Esophagus muscularis mucosa (tissue), 4 donors: ENCODE data around the gene SLCO3A1. TPM values are rescaled to one million over a fixed set of nuclear protein-coding genes. Genes with fewer than 3 reads are reported as not detected.

Experiments
- DNase-seq: peaks from one replicate; pipeline ENCODE4 v3.0.0-alpha.2; 2017; ENCODE audit errors: extremely low spot score
- H3K27ac ChIP-seq, 4 donors: fragments of 200-600 bp; sonication (generic); replicated peaks in 1 of 4; 1 replicate in 3 of 4; 2 replicates in 1 of 4; pipeline ENCODE4 v1.5.1; 2016 to 2019; ENCODE audit warnings: mild to moderate bottlenecking in 1 of 4
- H3K27me3 ChIP-seq, 4 donors: fragments of 200-600 bp; sonication (generic); one replicate each; pipeline versions ENCODE4 v1.5.1 to v1.6.0; 2016 to 2019
- H3K36me3 ChIP-seq, 4 donors: fragments of 200-600 bp; sonication (generic); one replicate each; pipeline ENCODE4 v1.5.1; 2016 to 2019
- H3K4me1 ChIP-seq, 4 donors: fragments of 200-600 bp; sonication (generic); one replicate each; pipeline ENCODE4 v1.5.1; 2016 to 2019
- H3K4me3 ChIP-seq, 4 donors: fragments of 200-600 bp; sonication (generic); 1 replicate in 2 of 4; 2 replicates in 2 of 4; pipeline ENCODE4 v1.5.1; 2016 to 2019; ENCODE audit warnings: mild to moderate bottlenecking in 4 of 4, moderate library complexity in 1 of 4
- H3K9me3 ChIP-seq, 4 donors: fragments of 200-600 bp; sonication (generic); 1 replicate in 3 of 4; 2 replicates in 1 of 4; pipeline ENCODE4 v1.5.1; 2016 to 2019
- CTCF ChIP-seq, 3 experiments: fragments of 200-600 bp in 2 of 3; fragments of 450-650 bp in 1 of 3; sonication (generic) in 2 of 3; IDR thresholded peaks; one replicate each; pipeline ENCODE4 v1.5.1; 2017 to 2019; ENCODE audit warnings: antibody characterized with exemption in 3 of 3, mild to moderate bottlenecking in 2 of 3, moderate library complexity in 1 of 3
- EP300 ChIP-seq: sonication (generic); formaldehyde crosslinking; IDR thresholded peaks from one replicate; pipeline ENCODE4 v1.6.1; 2017; ENCODE audit warnings: antibody characterized with exemption
- POLR2A ChIP-seq: fragments of 450-650 bp; IDR thresholded peaks from one replicate; pipeline ENCODE4 v1.6.1; 2017; ENCODE audit warnings: antibody characterized with exemption, moderate library complexity, mild to moderate bottlenecking, low read depth
- POLR2AphosphoS5 ChIP-seq, 2 donors: sonication (generic); formaldehyde crosslinking; IDR thresholded peaks; one replicate each; pipeline ENCODE4 v1.6.1; 2017; ENCODE audit warnings: antibody characterized with exemption in 2 of 2
- WGBS: methylation state at CpG from one replicate; pipeline ENCODE4 v1.1.5; 2018; 5-methylcytosine and 5-hydroxymethylcytosine counted together
- intact Hi-C: fragments of 100-400 bp; cut with DNase I; formaldehyde crosslinking; loops from one replicate; pipeline ENCODE4 v1.15.1; 2023
- total RNA-seq, 4 donors: library from RNA; depleted of rRNA; stranded (reverse); fragments of >200 nt; gene quantifications; one replicate each; pipeline versions ENCODE4 v1.1.0 to v1.2.1, GENCODE V29; 2016

SLCO3A1 gene
- total RNA-seq, 4 donors from 2014 or later = 5.6 to 17.5 (median 12.3) TPM

DNA sequence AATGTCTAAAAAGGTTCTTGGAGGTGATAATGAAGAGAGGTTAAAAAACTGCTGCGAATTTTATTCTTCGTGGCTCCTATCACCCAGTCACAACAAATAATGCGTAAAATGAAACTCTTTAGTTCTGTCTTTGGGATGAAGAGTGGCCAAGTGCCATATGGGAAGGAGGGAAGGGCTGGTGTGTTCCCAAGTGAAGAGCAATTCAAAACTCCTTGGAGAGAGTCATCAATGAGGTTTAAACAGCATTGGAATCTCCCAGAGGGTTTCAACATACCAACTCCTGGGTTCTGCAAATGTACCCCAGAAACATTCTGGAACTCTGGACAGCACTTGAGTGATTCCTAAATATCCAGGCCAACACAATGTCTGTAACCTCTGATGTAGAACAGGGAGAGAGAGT, 45.3 kb downstream of the SLCO3A1 start:
- intact Hi-C loops = no loop called here
- Histone ChIP-seq H3K36me3 (no peaks in the 10 kb centered on the region), H3K9me3 (peaks cover 0 to 10% (median 2%) of the 10 kb centered on the region in 4 donors), H3K27ac (no peak overlapping the region), H3K27me3 (no peaks in the 10 kb centered on the region), H3K4me1 (peaks cover 0 to 23% (median 0%) of the 10 kb centered on the region in 4 donors), H3K4me3 (no peak overlapping the region)
- DNase-seq = no peak
- 99% methylated on average over 3 of the region's 3 CpGs for WGBS
- no peak for TF ChIP-seq CTCF (IDR thresholded peaks at IDR 0.05)
- TF ChIP-seq POLR2AphosphoS5 (IDR thresholded peaks at IDR 0.05) = no peak
- no peak for TF ChIP-seq EP300
- TF ChIP-seq POLR2A = no peak

- intact Hi-C loops = no loop called here
- no peak overlapping the region for H3K27ac ChIP-seq
- H3K9me3 ChIP-seq = peaks cover 0 to 10% (median 2%) of the 10 kb centered on the region in 4 donors
- peaks cover 0 to 4% (median 0%) of the 10 kb centered on the region in 4 donors for H3K4me1 ChIP-seq
- WGBS = 100% methylated on average over 1 of the region's 1 CpG
- H3K27me3 ChIP-seq = no peaks in the 10 kb centered on the region
- no peaks in the 10 kb centered on the region for H3K36me3 ChIP-seq
- TF ChIP-seq EP300 = no peak
- no peak for DNase-seq
- H3K4me3 ChIP-seq = no peak overlapping the region
Observed at GRCh38 chr15:91904942-91905341, 51.4 kb downstream of the SLCO3A1 start.

GRCh38 chr15:91908391-91908790, 54.9 kb downstream of the SLCO3A1 start:
- Histone ChIP-seq H3K4me3 (no peak overlapping the region), H3K9me3 (no peaks in the 10 kb centered on the region), H3K36me3 (no peaks in the 10 kb centered on the region), H3K27me3 (no peaks in the 10 kb centered on the region), H3K27ac (no peak overlapping the region), H3K4me1 (peaks cover 0 to 18% (median 0%) of the 10 kb centered on the region in 4 donors)
- intact Hi-C loops = no loop called here
- no peak for DNase-seq
- WGBS = 92% methylated on average over 3 of the region's 3 CpGs
- no peak for TF ChIP-seq POLR2A
- no peak for TF ChIP-seq POLR2AphosphoS5 (IDR thresholded peaks at IDR 0.05)
- no peak for TF ChIP-seq EP300
- no peak for TF ChIP-seq CTCF (IDR thresholded peaks at IDR 0.05)

GRCh38 chr15:91909111-91909510, 55.6 kb downstream of the SLCO3A1 start:
- 100% methylated on average over 1 of the region's 2 CpGs for WGBS
- Histone ChIP-seq H3K4me3 (no peak overlapping the region), H3K9me3 (no peaks in the 10 kb centered on the region), H3K27ac (no peak overlapping the region), H3K4me1 (peaks cover 0 to 22% (median 2%) of the 10 kb centered on the region in 4 donors), H3K36me3 (no peaks in the 10 kb centered on the region), H3K27me3 (no peaks in the 10 kb centered on the region)
- intact Hi-C loops = no loop called here
- DNase-seq = no peak
- TF ChIP-seq EP300 (no peak), POLR2A (no peak), CTCF (IDR thresholded peaks at IDR 0.05) (no peak), POLR2AphosphoS5 (IDR thresholded peaks at IDR 0.05) (no peak)

DNA sequence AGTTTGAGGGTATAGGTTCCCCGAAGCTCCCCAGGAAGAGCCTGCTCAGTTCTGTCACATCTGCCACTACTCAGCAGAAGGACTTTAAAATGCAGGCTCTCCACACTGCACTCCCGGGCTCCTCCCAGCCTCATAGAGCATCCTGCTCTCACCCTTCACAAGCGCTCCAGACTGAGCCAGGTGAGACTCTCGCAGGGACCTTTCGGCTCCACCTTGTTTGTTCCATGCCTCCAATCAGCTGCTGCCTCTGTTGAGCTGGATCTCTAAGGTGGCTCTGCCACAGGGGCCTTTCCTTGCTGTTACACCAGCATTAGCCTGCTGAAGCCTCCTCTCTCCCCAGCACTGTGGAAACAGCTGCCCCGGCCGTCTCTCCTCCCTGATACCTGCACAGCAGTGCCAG, 56.1 kb downstream of the SLCO3A1 start:
- H3K9me3 ChIP-seq = no peaks in the 10 kb centered on the region
- DNase-seq = no peak
- H3K4me3 ChIP-seq = no peak overlapping the region
- peaks cover 0 to 22% (median 2%) of the 10 kb centered on the region in 4 donors for H3K4me1 ChIP-seq
- H3K27ac ChIP-seq = no peak overlapping the region
- TF ChIP-seq POLR2A (no peak), POLR2AphosphoS5 (IDR thresholded peaks at IDR 0.05) (no peak), CTCF (IDR thresholded peaks at IDR 0.05) (no peak), EP300 (no peak)
- intact Hi-C loops = no loop called here
- no peaks in the 10 kb centered on the region for H3K36me3 ChIP-seq
- H3K27me3 ChIP-seq = no peaks in the 10 kb centered on the region
- WGBS = 90% methylated on average over 7 of the region's 7 CpGs
